ENCODE measurements around the gene RBM6.

Gene RBM6

GRCh38 chr3:49942651-49943050 lies 2.7 kb downstream of the RBM6 start:
- H4K20me1 ChIP-seq (ENCODE audit: insufficient read depth, low read length) = peaks cover 12% of the 10 kb centered on the region; the same call in 1 of the 2 replicates
- H3K4me1 ChIP-seq (ENCODE audit: low read length) = peaks cover 13% of the 10 kb centered on the region
- H3K4me2 ChIP-seq (ENCODE audit: low read depth, low read length) = no peak overlapping the region
- no peak overlapping the region for H3K9ac ChIP-seq (ENCODE audit: low read length)
- H3K36me3 ChIP-seq (replicated peaks; ENCODE audit: insufficient read depth, low read length) = no peaks in the 10 kb centered on the region; the same call in 1 of the 2 replicates
- H3K27me3 ChIP-seq (replicated peaks; ENCODE audit: insufficient read depth, low read length) = no peaks in the 10 kb centered on the region
- H3K79me2 ChIP-seq (ENCODE audit: low read length) = peaks cover 68% of the 10 kb centered on the region
- DNase-seq = no peak
- no peaks in the 10 kb centered on the region for H3K9me3 ChIP-seq (replicated peaks; ENCODE audit: insufficient read depth, low read length)
- peaks cover 31% of the 10 kb centered on the region for H3F3A ChIP-seq (ENCODE audit: insufficient read depth, low read length)
- no peak overlapping the region for H3K4me3 ChIP-seq (ENCODE audit: low read length)
- no peaks in the 10 kb centered on the region for H3K9me2 ChIP-seq (replicated peaks; ENCODE audit: insufficient read depth, low read length)
- no peak overlapping the region for H2AFZ ChIP-seq (ENCODE audit: low read length)
- no peak for TF ChIP-seq EZH2phosphoT487 (IDR thresholded peaks at IDR 0.05; ENCODE audit: low read length)
- no peak overlapping the region for H3K27ac ChIP-seq (ENCODE audit: low read length)

GRCh38 chr3:49952924-49953323 lies 13.0 kb downstream of the RBM6 start:
- Histone ChIP-seq H3K27ac (ENCODE audit: low read length) (no peak overlapping the region), H3K9ac (ENCODE audit: low read length) (no peak overlapping the region), H3K79me2 (ENCODE audit: low read length) (peaks cover 96% of the 10 kb centered on the region), H3K4me3 (ENCODE audit: low read length) (no peak overlapping the region), H2AFZ (ENCODE audit: low read length) (no peak overlapping the region), H3K36me3 (replicated peaks; ENCODE audit: insufficient read depth, low read length) (no peaks in the 10 kb centered on the region), H3K27me3 (replicated peaks; ENCODE audit: insufficient read depth, low read length) (no peaks in the 10 kb centered on the region), H3K4me1 (ENCODE audit: low read length) (peaks cover 6% of the 10 kb centered on the region), H4K20me1 (ENCODE audit: insufficient read depth, low read length) (0 out of 2 replicates have a peak, but pooled peaks cover 8% of the 10 kb centered on the region), H3K4me2 (ENCODE audit: low read depth, low read length) (no peak overlapping the region), H3F3A (ENCODE audit: insufficient read depth, low read length) (no peaks in the 10 kb centered on the region), H3K9me3 (replicated peaks; ENCODE audit: insufficient read depth, low read length) (no peaks in the 10 kb centered on the region), H3K9me2 (replicated peaks; ENCODE audit: insufficient read depth, low read length) (no peaks in the 10 kb centered on the region)
- TF ChIP-seq EZH2phosphoT487 (IDR thresholded peaks at IDR 0.05; ENCODE audit: low read length) (no peak), CTCF (IDR thresholded peaks at IDR 0.05; ENCODE audit: low read length) (no peak), EZH2 (optimal IDR thresholded peaks at IDR 0.05; ENCODE audit: low read depth, low read length) (no peak)
- DNase-seq = no peak

- no peak overlapping the region for H3K4me3 ChIP-seq (ENCODE audit: low read length)
- DNase-seq = no peak
- no peak overlapping the region for H3K4me2 ChIP-seq (ENCODE audit: low read depth, low read length)
- no peak overlapping the region for H3K9ac ChIP-seq (ENCODE audit: low read length)
- no peak overlapping the region for H2AFZ ChIP-seq (ENCODE audit: low read length)
- no peaks in the 10 kb centered on the region for H3K27me3 ChIP-seq (replicated peaks; ENCODE audit: insufficient read depth, low read length)
- no peaks in the 10 kb centered on the region for H3F3A ChIP-seq (ENCODE audit: insufficient read depth, low read length)
- H3K9me3 ChIP-seq (replicated peaks; ENCODE audit: insufficient read depth, low read length) = no peaks in the 10 kb centered on the region
- no peaks in the 10 kb centered on the region for H3K36me3 ChIP-seq (replicated peaks; ENCODE audit: insufficient read depth, low read length)
- TF ChIP-seq EZH2phosphoT487 (IDR thresholded peaks at IDR 0.05; ENCODE audit: low read length) = no peak
- no peak for TF ChIP-seq EZH2 (optimal IDR thresholded peaks at IDR 0.05; ENCODE audit: low read depth, low read length)
- TF ChIP-seq CTCF (IDR thresholded peaks at IDR 0.05; ENCODE audit: low read length) = no peak
- 0 out of 2 replicates have a peak, but pooled peaks cover 4% of the 10 kb centered on the region for H3K4me1 ChIP-seq (ENCODE audit: low read length)
- H3K27ac ChIP-seq (ENCODE audit: low read length) = no peak overlapping the region
- H3K9me2 ChIP-seq (replicated peaks; ENCODE audit: insufficient read depth, low read length) = no peaks in the 10 kb centered on the region
- peaks cover 94% of the 10 kb centered on the region for H3K79me2 ChIP-seq (ENCODE audit: low read length)
- peaks cover 5% of the 10 kb centered on the region; the same call in 1 of the 2 replicates for H4K20me1 ChIP-seq (ENCODE audit: insufficient read depth, low read length)
Observed at GRCh38 chr3:49955636-49956035, 15.7 kb downstream of the RBM6 start.

- TF ChIP-seq EZH2phosphoT487 (IDR thresholded peaks at IDR 0.05; ENCODE audit: low read length) (no peak), EZH2 (optimal IDR thresholded peaks at IDR 0.05; ENCODE audit: low read depth, low read length) (no peak), CTCF (IDR thresholded peaks at IDR 0.05; ENCODE audit: low read length) (no peak)
- Histone ChIP-seq H4K20me1 (ENCODE audit: insufficient read depth, low read length) (no peaks in the 10 kb centered on the region), H3K9me2 (replicated peaks; ENCODE audit: insufficient read depth, low read length) (no peaks in the 10 kb centered on the region), H3K4me3 (ENCODE audit: low read length) (no peak overlapping the region), H3K27ac (ENCODE audit: low read length) (no peak overlapping the region), H3F3A (ENCODE audit: insufficient read depth, low read length) (no peaks in the 10 kb centered on the region), H3K27me3 (replicated peaks; ENCODE audit: insufficient read depth, low read length) (no peaks in the 10 kb centered on the region), H3K4me1 (ENCODE audit: low read length) (no peaks in the 10 kb centered on the region), H3K9ac (ENCODE audit: low read length) (no peak overlapping the region), H3K9me3 (replicated peaks; ENCODE audit: insufficient read depth, low read length) (no peaks in the 10 kb centered on the region), H2AFZ (ENCODE audit: low read length) (no peak overlapping the region), H3K36me3 (replicated peaks; ENCODE audit: insufficient read depth, low read length) (no peaks in the 10 kb centered on the region; the same call in 1 of the 2 replicates), H3K4me2 (ENCODE audit: low read depth, low read length) (no peak overlapping the region), H3K79me2 (ENCODE audit: low read length) (peaks cover 79% of the 10 kb centered on the region)
- no peak for DNase-seq
Observed at GRCh38 chr3:49966233-49966942, 26.4 kb downstream of the RBM6 start.
